GM12878 (cell line): ENCODE results near the gene RRP12. TPM values are rescaled to one million over a fixed set of nuclear protein-coding genes. Genes with fewer than 3 reads are reported as not detected.

Experiments used
- ATF2 ChIP-seq: IDR thresholded peaks from 2 replicates; pipeline ENCODE4 v1.6.1; 2012; ENCODE audit warnings: low read length, inconsistent platforms
- ATF3 ChIP-seq: IDR thresholded peaks from 2 replicates; pipeline ENCODE4 v1.6.1; 2011; ENCODE audit warnings: low read depth, mild to moderate bottlenecking, low read length, moderate library complexity, borderline replicate concordance; ENCODE audit errors: extremely low read depth
- ATF7 ChIP-seq: fragments of 450-650 bp; IDR thresholded peaks from 2 replicates; pipeline ENCODE4 v1.6.1; 2016; ENCODE audit warnings: low read depth, mild to moderate bottlenecking
- BCL3 ChIP-seq: IDR thresholded peaks from 2 replicates; pipeline ENCODE4 v1.6.1; 2011; ENCODE audit warnings: borderline replicate concordance, low read depth, mild to moderate bottlenecking, moderate library complexity, low read length; ENCODE audit not compliant: insufficient read depth, poor library complexity, severe bottlenecking
- BHLHE40 ChIP-seq, 2 experiments: fragments of 450-650 bp in 1 of 2; IDR thresholded peaks; 2 replicates each; pipeline ENCODE4 v1.6.1; 2011 to 2017; ENCODE audit warnings: low read depth in 2 of 2, borderline replicate concordance in 1 of 2, improper control_type of control experiment in 1 of 2, low read length in 1 of 2, mild to moderate bottlenecking in 1 of 2
- CHD4 ChIP-seq: fragments of 200-600 bp; sonication (generic); IDR thresholded peaks from 2 replicates; pipeline ENCODE4 v1.6.1; 2016; ENCODE audit warnings: mild to moderate bottlenecking
- E2F4 ChIP-seq: IDR thresholded peaks from 2 replicates; pipeline ENCODE4 v1.6.1; 2012; ENCODE audit warnings: low read depth, low read length, improper control_type of control experiment
- ESRRA ChIP-seq: IDR thresholded peaks from 2 replicates; pipeline ENCODE4 v1.6.1; 2012; ENCODE audit warnings: mild to moderate bottlenecking, low read length, improper control_type of control experiment
- IKZF1 ChIP-seq: fragments of 450-650 bp; conservative IDR thresholded peaks from 2 replicates; pipeline ENCODE4 v1.6.1; 2017; ENCODE audit warnings: antibody characterized with exemption, mild to moderate bottlenecking
- IKZF2 ChIP-seq, 2 experiments: fragments of 450-650 bp; IDR thresholded peaks; 2 replicates each; pipeline ENCODE4 v1.6.1; 2017; ENCODE audit warnings: mild to moderate bottlenecking in 2 of 2, moderate library complexity in 2 of 2
- MTA2 ChIP-seq: fragments of 450-650 bp; IDR thresholded peaks from 2 replicates; pipeline ENCODE4 v1.6.1; 2016; ENCODE audit warnings: low read depth, mild to moderate bottlenecking, moderate library complexity
- MYC ChIP-seq: IDR thresholded peaks from 2 replicates; pipeline ENCODE4 v1.6.1; 2011; ENCODE audit warnings: mild to moderate bottlenecking, low read length, moderate library complexity, inconsistent platforms; ENCODE audit not compliant: insufficient read depth, insufficient replicate concordance, insufficient read length, severe bottlenecking
- PAX8 ChIP-seq: fragments of 450-650 bp; IDR thresholded peaks from 2 replicates; pipeline ENCODE4 v1.6.1; 2017; ENCODE audit warnings: mild to moderate bottlenecking, moderate library complexity
- PKNOX1 ChIP-seq: fragments of 450-650 bp; IDR thresholded peaks from 2 replicates; pipeline ENCODE4 v1.6.1; 2016; ENCODE audit warnings: mild to moderate bottlenecking
- PML ChIP-seq: IDR thresholded peaks from 2 replicates; pipeline ENCODE4 v1.6.1; 2012; ENCODE audit warnings: low read length, inconsistent platforms
- POLR2A ChIP-seq: IDR thresholded peaks from 2 replicates; pipeline ENCODE4 v1.6.1; 2011; ENCODE audit warnings: low read depth, mild to moderate bottlenecking, low read length
- POLR2AphosphoS5 ChIP-seq: IDR thresholded peaks from 2 replicates; pipeline ENCODE4 v1.6.1; 2011; ENCODE audit warnings: mild to moderate bottlenecking, low read length, inconsistent platforms
- RAD21 ChIP-seq: IDR thresholded peaks from 2 replicates; pipeline ENCODE4 v1.6.1; 2011; ENCODE audit warnings: mild to moderate bottlenecking, low read depth, low read length, moderate library complexity; ENCODE audit not compliant: insufficient read depth
- RELB ChIP-seq: fragments of 450-650 bp; IDR thresholded peaks from 2 replicates; pipeline ENCODE4 v1.6.1; 2017; ENCODE audit warnings: low read depth, mild to moderate bottlenecking, moderate library complexity
- SMAD5 ChIP-seq: IDR thresholded peaks from 2 replicates; pipeline ENCODE4 v1.6.1; 2016; ENCODE audit warnings: antibody characterized with exemption, low read depth
- SUPT20H ChIP-seq: IDR thresholded peaks from 2 replicates; pipeline ENCODE4 v1.6.1; 2011; ENCODE audit warnings: low read depth, mild to moderate bottlenecking, low read length, moderate library complexity, borderline replicate concordance; ENCODE audit not compliant: control insufficient read depth
- WRNIP1 ChIP-seq: IDR thresholded peaks from 2 replicates; pipeline ENCODE4 v1.6.1; 2011; ENCODE audit warnings: low read depth, low read length, improper control_type of control experiment, borderline replicate concordance
- ZNF24 ChIP-seq: fragments of 450-650 bp; IDR thresholded peaks from 2 replicates; pipeline ENCODE4 v1.6.1; 2017; ENCODE audit warnings: antibody characterized with exemption, mild to moderate bottlenecking
- ZZZ3 ChIP-seq: IDR thresholded peaks from 2 replicates; pipeline ENCODE4 v1.6.1; 2011; ENCODE audit warnings: low read depth; ENCODE audit not compliant: control insufficient read depth, insufficient read length
- polyA plus RNA-seq, 11 experiments: library from polyadenylated mRNA; depleted of rRNA in 4 of 11; unstranded in 6 of 11; stranded (reverse) in 5 of 11; fragments of >200 nt; fragmentation: Nextera tagmentation in 4 of 11; fragmentation: Illumina TruSeq in 1 of 11; extraction: Ambion mirVana in 4 of 11; extraction: Trizol in 1 of 11; gene quantifications; 1 replicate in 1 of 11; 2 replicates in 10 of 11; pipeline versions ENCODE4 v1.2.1 to v1.2.3, GENCODE V29; 2011 to 2016; ENCODE audit warnings: inconsistent platforms in 2 of 11, missing spikeins in 2 of 11, low read depth in 1 of 11
- total RNA-seq, 4 experiments: library from RNA; depleted of rRNA in 3 of 4; stranded (reverse); fragments of >200 nt in 3 of 4; fragmentation: Illumina TruSeq in 1 of 4; extraction: Trizol in 1 of 4; gene quantifications; 2 replicates each; pipeline versions ENCODE4 v1.2.1 to v1.2.3, GENCODE V29; 2013 to 2021

The RRP12 gene
- total and polyA plus RNA-seq, 10 of the 15 experiments (the other 5 are each of a cell fraction or from before 2014, with no cell fraction given): 5.3 to 48.7 (median 16.8) TPM

GRCh38 chr10:97334370-97335175 lies 66.6 kb downstream of the RRP12 start, which contains the start of gene FRAT2 (continued):
- TF ChIP-seq BHLHE40 (IDR thresholded peaks at IDR 0.05; ENCODE audit: borderline replicate concordance in 1 of 2, low read depth in 2 of 2, low read length in 1 of 2) (peak; percentile 96 to 99), BCL3 (no peak), ATF2 (no peak), SUPT20H (no peak), E2F4 (no peak; the same call in 1 of the 2 replicates), POLR2AphosphoS5 (no peak), PKNOX1 (0 out of 2 replicates have a peak, but pooled peaks have one; percentile 23), ZNF24 (no peak), ESRRA (no peak), PML (no peak), IKZF1 (peak; percentile 66), CHD4 (no peak), ZZZ3 (no peak), RAD21 (no peak), MYC (peak; percentile 74), ATF3 (no peak), MTA2 (no peak), RELB (peak; percentile 50; the same call in 1 of the 2 replicates), ATF7 (peak; percentile 99), WRNIP1 (no peak), IKZF2 (IDR thresholded peaks at IDR 0.05) (no peak), SMAD5 (no peak), POLR2A (peak; percentile 76), PAX8 (no peak)
